ENCODE measurements around the gene ITGB7.
A peak's percentile ranks its signal among the peaks of the same experiment; 100 is the strongest.
"Not testable (repeated sequence)": the region's sequence is repeated elsewhere in the genome, so short reads cannot be mapped to it uniquely, and the experiment has no call there.

Gene ITGB7

DNA sequence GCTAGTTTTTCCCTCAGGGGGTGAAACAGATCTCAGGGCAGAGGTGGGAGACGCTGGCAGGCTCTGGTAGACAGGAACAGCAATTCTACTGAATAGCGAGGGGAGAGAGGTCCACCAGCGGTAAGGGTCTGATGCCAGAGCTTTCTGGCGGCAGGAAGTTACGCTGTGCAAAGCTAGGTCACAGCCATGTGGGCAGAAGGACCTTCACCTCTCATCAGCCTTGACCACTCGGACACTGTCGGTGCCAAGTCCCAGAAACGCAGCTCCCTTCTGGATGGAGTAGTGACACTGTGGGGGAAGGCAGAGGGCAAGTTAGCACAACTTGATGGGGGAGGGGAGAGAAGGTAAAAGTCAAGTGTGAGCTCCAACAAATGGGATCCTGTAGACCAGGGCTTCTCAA is 36.8 kb downstream of the ITGB7 start:
- Histone ChIP-seq H3K36me3 (replicated peaks in 1 of 2; ENCODE audit: control insufficient read depth in 2 of 2, insufficient read depth in 2 of 2, low read length in 2 of 2) (peaks cover 4 to 5% of the 10 kb centered on the region in 2 donors), H2BK12ac (ENCODE audit: low read length) (no peak overlapping the region)

DNA sequence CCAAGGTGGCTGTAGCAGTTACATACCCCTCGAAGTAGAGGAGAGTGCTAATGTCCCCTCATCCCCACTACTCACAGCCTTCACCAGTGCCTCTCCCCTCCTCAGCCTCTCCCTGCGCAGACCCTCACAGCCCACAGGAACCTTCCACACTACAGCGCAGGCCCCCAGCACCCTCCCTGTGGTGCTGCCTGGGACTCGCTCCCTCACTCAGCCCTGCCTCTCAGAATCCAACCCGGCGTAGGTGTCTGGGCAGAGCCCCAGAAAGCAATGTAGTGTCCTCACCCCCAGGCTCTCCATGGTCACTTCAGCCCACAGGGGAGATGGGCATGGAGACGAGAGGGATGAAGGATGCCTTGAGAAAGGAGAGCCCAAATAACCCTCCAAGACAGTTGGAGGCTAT is 37.4 kb downstream of the ITGB7 start:
- Histone ChIP-seq H2BK5ac (ENCODE audit: low read length) (no peak overlapping the region), H3K27me3 (ENCODE audit: control insufficient read depth in 3 of 3, insufficient read depth in 3 of 3, low read depth in 1 of 3, low read length in 3 of 3) (no peaks in the 10 kb centered on the region), H2AFZ (ENCODE audit: low read length) (no peak overlapping the region), H3K9me3 (replicated peaks in 1 of 2; ENCODE audit: control insufficient read depth in 2 of 2, insufficient read depth in 1 of 2, low read depth in 1 of 2, low read length in 2 of 2) (no peaks in the 10 kb centered on the region), H3K4ac (ENCODE audit: low read length) (no peak overlapping the region), H3K4me3 (ENCODE audit: low read length in 2 of 2) (no peak overlapping the region), H2BK120ac (ENCODE audit: low read depth, low read length) (no peak overlapping the region), H4K91ac (ENCODE audit: low read depth, low read length, poor library complexity) (no peak overlapping the region), H2BK15ac (ENCODE audit: low read length) (no peak overlapping the region), H4K8ac (ENCODE audit: low read depth, low read length) (no peak overlapping the region), H3K79me1 (ENCODE audit: low read depth, low read length) (no peaks in the 10 kb centered on the region), H3K27ac (replicated peaks; ENCODE audit: low read length) (no peak overlapping the region), H3K9ac (ENCODE audit: low read depth, low read length, poor library complexity) (peak overlapping the region; percentile 21), H3K36me3 (replicated peaks in 1 of 2; ENCODE audit: control insufficient read depth in 2 of 2, insufficient read depth in 2 of 2, low read length in 2 of 2) (peaks cover 4 to 5% of the 10 kb centered on the region in 2 donors), H3K4me2 (ENCODE audit: insufficient read depth, low read length, poor library complexity, severe bottlenecking) (no peak overlapping the region), H2AK5ac (ENCODE audit: low read depth, low read length) (peak overlapping the region; percentile 21), H3K23ac (ENCODE audit: low read depth, low read length, poor library complexity) (peak overlapping the region; percentile 73), H2BK12ac (ENCODE audit: low read length) (no peak overlapping the region), H3K4me1 (ENCODE audit: control insufficient read depth in 2 of 2, insufficient read depth in 1 of 2, low read depth in 1 of 2, low read length in 2 of 2) (no peaks in the 10 kb centered on the region), H3K18ac (ENCODE audit: low read length) (no peak overlapping the region), H3K14ac (ENCODE audit: low read length) (peak overlapping the region; percentile 56)
- no CpG with 5 or more reads among the region's 7 CpGs for WGBS, 2 donors (ENCODE audit: extremely low coverage in 2 of 2, insufficient read length in 2 of 2, insufficient replicate concordance in 1 of 2)
- DNase-seq (ENCODE audit: low spot score): no peak

More for the DNA sequence above, 36.8 kb downstream of the ITGB7 start:
- no peak overlapping the region for H3K14ac ChIP-seq (ENCODE audit: low read length)
- WGBS, 2 donors (ENCODE audit: extremely low coverage in 2 of 2, insufficient read length in 2 of 2, insufficient replicate concordance in 1 of 2): no CpG with 5 or more reads among the region's 8 CpGs
- no peak overlapping the region for H3K9ac ChIP-seq (ENCODE audit: low read depth, low read length, poor library complexity)
- no peaks in the 10 kb centered on the region for H3K27me3 ChIP-seq (ENCODE audit: control insufficient read depth in 3 of 3, insufficient read depth in 3 of 3, low read depth in 1 of 3, low read length in 3 of 3)
- no peaks in the 10 kb centered on the region for H3K79me1 ChIP-seq (ENCODE audit: low read depth, low read length)
- H4K8ac ChIP-seq (ENCODE audit: low read depth, low read length): no peak overlapping the region
- no peak overlapping the region for H3K23ac ChIP-seq (ENCODE audit: low read depth, low read length, poor library complexity)
- no peak overlapping the region for H4K91ac ChIP-seq (ENCODE audit: low read depth, low read length, poor library complexity)
- no peak overlapping the region for H3K27ac ChIP-seq (replicated peaks; ENCODE audit: low read length)
- no peak overlapping the region for H2BK120ac ChIP-seq (ENCODE audit: low read depth, low read length)
- H2BK5ac ChIP-seq (ENCODE audit: low read length): no peak overlapping the region
- H2AFZ ChIP-seq (ENCODE audit: low read length): no peak overlapping the region
- no peak overlapping the region for H3K4ac ChIP-seq (ENCODE audit: low read length)
- H2BK15ac ChIP-seq (ENCODE audit: low read length): no peak overlapping the region
- H3K18ac ChIP-seq (ENCODE audit: low read length): no peak overlapping the region
- no peaks in the 10 kb centered on the region for H3K9me3 ChIP-seq (replicated peaks in 1 of 2; ENCODE audit: control insufficient read depth in 2 of 2, insufficient read depth in 1 of 2, low read depth in 1 of 2, low read length in 2 of 2)
- no peak overlapping the region for H2AK5ac ChIP-seq (ENCODE audit: low read depth, low read length)
- peaks cover 5 to 6% of the 10 kb centered on the region in 2 donors for H3K4me1 ChIP-seq (ENCODE audit: control insufficient read depth in 2 of 2, insufficient read depth in 1 of 2, low read depth in 1 of 2, low read length in 2 of 2)
- H3K4me3 ChIP-seq (ENCODE audit: low read length in 2 of 2): no peak overlapping the region
- H3K4me2 ChIP-seq (ENCODE audit: insufficient read depth, low read length, poor library complexity, severe bottlenecking): no peak overlapping the region
- no peak for DNase-seq (ENCODE audit: low spot score)

DNA sequence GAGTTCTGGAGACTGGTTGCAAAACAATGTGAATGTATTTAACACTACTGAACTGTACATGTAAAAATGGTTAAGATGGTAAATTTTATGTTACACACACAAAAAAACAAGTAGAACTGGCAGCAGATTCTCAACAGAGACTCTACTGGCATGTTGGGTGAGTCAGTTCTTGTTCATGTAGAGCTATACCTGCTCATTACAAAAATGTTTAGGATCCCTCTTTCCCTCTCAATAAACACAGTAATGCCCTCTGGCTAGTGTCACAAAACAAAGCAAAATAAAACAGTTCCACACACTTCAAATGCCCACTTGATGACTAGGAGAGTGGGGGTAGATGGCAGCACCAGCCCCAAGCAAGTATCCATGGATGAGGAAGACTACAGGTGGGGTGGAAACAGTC is 40.2 kb downstream of the ITGB7 start:
- H3K36me3 ChIP-seq (replicated peaks in 1 of 2; ENCODE audit: control insufficient read depth in 2 of 2, insufficient read depth in 2 of 2, low read length in 2 of 2): peaks cover 4 to 5% of the 10 kb centered on the region in 2 donors
- no peaks in the 10 kb centered on the region for H3K79me1 ChIP-seq (ENCODE audit: low read depth, low read length)
- H2AK5ac ChIP-seq (ENCODE audit: low read depth, low read length): no peak overlapping the region
- H3K9me3 ChIP-seq (replicated peaks in 1 of 2; ENCODE audit: control insufficient read depth in 2 of 2, insufficient read depth in 1 of 2, low read depth in 1 of 2, low read length in 2 of 2): no peaks in the 10 kb centered on the region
- H3K23ac ChIP-seq (ENCODE audit: low read depth, low read length, poor library complexity): no peak overlapping the region
- no peak overlapping the region for H3K4me3 ChIP-seq (ENCODE audit: low read length in 2 of 2)
- DNase-seq (ENCODE audit: low spot score): no peak
- H2BK15ac ChIP-seq (ENCODE audit: low read length): no peak overlapping the region
- H3K4ac ChIP-seq (ENCODE audit: low read length): no peak overlapping the region
- H3K18ac ChIP-seq (ENCODE audit: low read length): no peak overlapping the region
- no peak overlapping the region for H3K27ac ChIP-seq (replicated peaks; ENCODE audit: low read length)
- H3K27me3 ChIP-seq (ENCODE audit: control insufficient read depth in 3 of 3, insufficient read depth in 3 of 3, low read depth in 1 of 3, low read length in 3 of 3): no peaks in the 10 kb centered on the region
- H3K9ac ChIP-seq (ENCODE audit: low read depth, low read length, poor library complexity): no peak overlapping the region
- H2BK12ac ChIP-seq (ENCODE audit: low read length): no peak overlapping the region
- no peak overlapping the region for H3K14ac ChIP-seq (ENCODE audit: low read length)
- no peak overlapping the region for H2BK120ac ChIP-seq (ENCODE audit: low read depth, low read length)
- no peak overlapping the region for H2AFZ ChIP-seq (ENCODE audit: low read length)
- no peak overlapping the region for H4K8ac ChIP-seq (ENCODE audit: low read depth, low read length)
- no peak overlapping the region for H2BK5ac ChIP-seq (ENCODE audit: low read length)
- no peak overlapping the region for H4K91ac ChIP-seq (ENCODE audit: low read depth, low read length, poor library complexity)
- H3K4me1 ChIP-seq (ENCODE audit: control insufficient read depth in 2 of 2, insufficient read depth in 1 of 2, low read depth in 1 of 2, low read length in 2 of 2): no peaks in the 10 kb centered on the region
- no peak overlapping the region for H3K4me2 ChIP-seq (ENCODE audit: insufficient read depth, low read length, poor library complexity, severe bottlenecking)

DNA sequence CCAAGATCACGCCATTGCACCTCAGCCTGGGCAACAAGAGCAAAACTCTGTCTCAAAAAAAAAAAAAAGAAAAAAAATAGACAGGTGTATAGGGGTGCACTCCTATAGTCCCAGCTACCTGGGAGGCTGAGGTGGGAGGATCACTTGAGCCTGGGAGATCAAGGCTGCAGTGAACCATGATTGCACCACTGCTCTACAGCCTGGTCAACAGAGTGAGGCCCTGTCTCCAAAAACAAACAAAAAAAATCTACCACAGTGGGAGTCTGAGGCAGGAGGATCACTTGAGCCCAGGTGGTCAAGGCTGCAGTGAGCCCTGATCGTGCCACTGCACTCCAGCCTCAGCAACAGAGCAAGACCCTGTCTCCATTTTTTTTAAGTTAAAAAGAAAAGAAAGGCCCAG is 44.0 kb downstream of the ITGB7 start:
- WGBS, 2 donors (ENCODE audit: extremely low coverage in 2 of 2, insufficient read length in 2 of 2, insufficient replicate concordance in 1 of 2): no CpG with 5 or more reads among the region's 2 CpGs
- H3K9ac ChIP-seq (ENCODE audit: low read depth, low read length, poor library complexity); H3K4me2 ChIP-seq (ENCODE audit: insufficient read depth, low read length, poor library complexity, severe bottlenecking); H3K23ac ChIP-seq (ENCODE audit: low read depth, low read length, poor library complexity); H3K79me1 ChIP-seq (ENCODE audit: low read depth, low read length); H3K4ac ChIP-seq (ENCODE audit: low read length); H3K27me3 ChIP-seq (ENCODE audit: control insufficient read depth in 3 of 3, insufficient read depth in 3 of 3, low read depth in 1 of 3, low read length in 3 of 3); H2BK15ac ChIP-seq (ENCODE audit: low read length); H2AK5ac ChIP-seq (ENCODE audit: low read depth, low read length); H2BK5ac ChIP-seq (ENCODE audit: low read length); DNase-seq (ENCODE audit: low spot score); H3K36me3 ChIP-seq (replicated peaks in 1 of 2; ENCODE audit: control insufficient read depth in 2 of 2, insufficient read depth in 2 of 2, low read length in 2 of 2); H3K4me3 ChIP-seq (ENCODE audit: low read length in 2 of 2); H4K91ac ChIP-seq (ENCODE audit: low read depth, low read length, poor library complexity); H2BK120ac ChIP-seq (ENCODE audit: low read depth, low read length); H3K4me1 ChIP-seq (ENCODE audit: control insufficient read depth in 2 of 2, insufficient read depth in 1 of 2, low read depth in 1 of 2, low read length in 2 of 2); H3K14ac ChIP-seq (ENCODE audit: low read length); H2BK12ac ChIP-seq (ENCODE audit: low read length); H3K18ac ChIP-seq (ENCODE audit: low read length); H3K9me3 ChIP-seq (replicated peaks in 1 of 2; ENCODE audit: control insufficient read depth in 2 of 2, insufficient read depth in 1 of 2, low read depth in 1 of 2, low read length in 2 of 2); H2AFZ ChIP-seq (ENCODE audit: low read length); H3K27ac ChIP-seq (replicated peaks; ENCODE audit: low read length); H4K8ac ChIP-seq (ENCODE audit: low read depth, low read length): not testable (repeated sequence)

Measured in neuronal stem cell (in vitro differentiated cells).